Inferior parietal cortex (tissue), 1 donor: ENCODE results near the gene TTC23L.
"Not testable (repeated sequence)": the region's sequence is repeated elsewhere in the genome, so short reads cannot be mapped to it uniquely, and the experiment has no call there.

Experiments used
- DNase-seq: peaks from one replicate; pipeline ENCODE4 v3.0.0-alpha.2; 2016; ENCODE audit errors: extremely low spot score

The TTC23L gene

GRCh38 chr5:34919077-34919476, 80.1 kb downstream of the TTC23L start:
- DNase-seq = no peak

- not testable (repeated sequence) for DNase-seq
These were observed 84.3 kb downstream of the TTC23L start for GRCh38 chr5:34923256-34923655.

- peak; percentile 65 for DNase-seq
These were observed 84.9 kb downstream of the TTC23L start for GRCh38 chr5:34923694-34924461.

GRCh38 chr5:34924462-34924765, 85.5 kb downstream of the TTC23L start:
- no peak for DNase-seq

- DNase-seq = no peak
These were observed 87.4 kb downstream of the TTC23L start for GRCh38 chr5:34926318-34926888.

GRCh38 chr5:34927785-34928184, 88.8 kb downstream of the TTC23L start:
- DNase-seq = no peak

- DNase-seq = no peak
These were observed 89.3 kb downstream of the TTC23L start for GRCh38 chr5:34928267-34928666.

GRCh38 chr5:34929134-34929719, 90.3 kb downstream of the TTC23L start, which contains the start of gene DNAJC21:
Gene DNAJC21 (plus strand): TSS chr5:34929559. CDS start chr5:34929820, 261 bp downstream.
- DNase-seq = peak; percentile 97

- DNase-seq = peak; percentile 67
These were observed 90.9 kb downstream of the TTC23L start for GRCh38 chr5:34929720-34930461.

- no peak for DNase-seq
These were observed 91.5 kb downstream of the TTC23L start for GRCh38 chr5:34930462-34930844.

- DNase-seq = no peak
These were observed 91.9 kb downstream of the TTC23L start for GRCh38 chr5:34930870-34931269.

- DNase-seq = no peak
These were observed 94.0 kb downstream of the TTC23L start for GRCh38 chr5:34932947-34933346.

GRCh38 chr5:34941936-34942335, 103.0 kb downstream of the TTC23L start:
- no peak for DNase-seq

GRCh38 chr5:34944044-34944443, 105.1 kb downstream of the TTC23L start:
- no peak for DNase-seq

GRCh38 chr5:34944460-34945047, 105.6 kb downstream of the TTC23L start:
- no peak for DNase-seq
